Measurements from ENCODE around the gene TTLL9.
"Not testable (repeated sequence)": the region's sequence is repeated elsewhere in the genome, so short reads cannot be mapped to it uniquely, and the experiment has no call there.

Gene TTLL9

GRCh38 chr20:31869942-31870725 is at the start of gene TTLL9, which contains the start of gene DUSP15:
TTLL9 (plus strand) TSS chr20:31870634; CDS start chr20:31871127, 493 bp downstream.
DUSP15 (minus strand) TSS chr20:31870527; CDS start chr20:31870337, 190 bp downstream.
- DNase-seq = no peak

GRCh38 chr20:31821427-31821826 is 49.0 kb upstream of the TTLL9 start:
- DNase-seq = no peak

- DNase-seq = no peak
Observed at GRCh38 chr20:31822421-31823330, 47.8 kb upstream of the TTLL9 start.

- DNase-seq = no peak
Observed at GRCh38 chr20:31823360-31824124, 46.9 kb upstream of the TTLL9 start.

- no peak for DNase-seq
Observed at GRCh38 chr20:31824125-31824485, 46.3 kb upstream of the TTLL9 start.

- no peak for DNase-seq
Observed at GRCh38 chr20:31824554-31825313, 45.7 kb upstream of the TTLL9 start.

GRCh38 chr20:31826074-31826473 is 44.4 kb upstream of the TTLL9 start:
- no peak for DNase-seq

GRCh38 chr20:31827059-31827458 is 43.4 kb upstream of the TTLL9 start:
- no peak for DNase-seq

- DNase-seq = not testable (repeated sequence)
Observed at GRCh38 chr20:31828016-31828415, 42.4 kb upstream of the TTLL9 start.

GRCh38 chr20:31829731-31830130 is 40.7 kb upstream of the TTLL9 start:
- no peak for DNase-seq

GRCh38 chr20:31830406-31830981 is 39.9 kb upstream of the TTLL9 start:
- no peak for DNase-seq

GRCh38 chr20:31831211-31831610 is 39.2 kb upstream of the TTLL9 start:
- no peak for DNase-seq

GRCh38 chr20:31831771-31832306 is 38.6 kb upstream of the TTLL9 start:
- no peak for DNase-seq

GRCh38 chr20:31833130-31833930 is 37.1 kb upstream of the TTLL9 start:
- no peak for DNase-seq

- no peak for DNase-seq
Observed at GRCh38 chr20:31833931-31834521, 36.4 kb upstream of the TTLL9 start.

- DNase-seq = no peak
Observed at GRCh38 chr20:31835554-31835953, 34.9 kb upstream of the TTLL9 start.

GRCh38 chr20:31835977-31836852 is 34.2 kb upstream of the TTLL9 start:
- no peak for DNase-seq

GRCh38 chr20:31836853-31837608 is 33.4 kb upstream of the TTLL9 start:
- DNase-seq = no peak
